Naive thymus-derived CD4-positive, alpha-beta T cell (primary cell): ENCODE measurements around the gene RRP1B. TPM values are rescaled to one million over a fixed set of nuclear protein-coding genes. Genes with fewer than 3 reads are reported as not detected.

Experiments
- ATAC-seq: fragments of 150-1000 bp; cut with Tn5 transposase; 2 replicates; pipeline ENCODE4 v1.10.0; 2021; ENCODE audit warnings: mild to moderate bottlenecking, moderate library complexity
- CTCF ChIA-PET: fragments of 350-600 bp; sonication (Branson Sonifier 250); formaldehyde crosslinking; loops from one replicate; lab custom pipeline; 2021; ENCODE audit warnings: antibody characterized with exemption; lab: Charles Lee
- POLR2A ChIA-PET: fragments of 350-600 bp; sonication (Branson Sonifier 250); formaldehyde crosslinking; loops from one replicate; lab custom pipeline; 2021; ENCODE audit warnings: antibody characterized with exemption, inconsistent platforms; lab: Charles Lee
- DNase-seq, 9 donors: peaks; one replicate each; pipeline versions ENCODE4 v3.0.0 to v3.0.0-alpha.2; 2020 to 2022; ENCODE audit warnings: mixed read lengths in 1 of 9
- H3K27ac ChIP-seq: one replicate; pipeline ENCODE4 v1.7.0; 2013; ENCODE audit warnings: mild to moderate bottlenecking, low read depth, low read length, moderate library complexity
- H3K27me3 ChIP-seq, 2 donors: one replicate each; pipeline ENCODE4 v1.7.0; 2013; ENCODE audit warnings: low read length in 2 of 2, mild to moderate bottlenecking in 2 of 2, moderate library complexity in 2 of 2; ENCODE audit not compliant: control insufficient read depth in 2 of 2, insufficient read depth in 2 of 2
- H3K36me3 ChIP-seq, 3 experiments: 1 replicate in 2 of 3; 2 replicates in 1 of 3; pipeline ENCODE4 v1.7.0; 2013; ENCODE audit warnings: low read length in 3 of 3, mild to moderate bottlenecking in 3 of 3, moderate library complexity in 1 of 3; ENCODE audit not compliant: insufficient read depth in 3 of 3, control insufficient read depth in 2 of 3
- H3K4me1 ChIP-seq, 2 donors: one replicate each; pipeline ENCODE4 v1.7.0; 2013; ENCODE audit warnings: low read length in 2 of 2, mild to moderate bottlenecking in 2 of 2, moderate library complexity in 1 of 2; ENCODE audit not compliant: control insufficient read depth in 2 of 2, insufficient read depth in 2 of 2
- H3K4me3 ChIP-seq: 2 replicates; pipeline ENCODE4 v1.7.0; 2013; ENCODE audit warnings: mild to moderate bottlenecking, low read length
- H3K9me3 ChIP-seq, 3 experiments: 1 replicate in 2 of 3; 2 replicates in 1 of 3; pipeline ENCODE4 v1.7.0; 2013; ENCODE audit warnings: low read length in 3 of 3; ENCODE audit not compliant: control insufficient read depth in 2 of 3
- H3K27ac Mint-ChIP-seq, 9 donors: one replicate each; pipeline ENCODE4 v1.8.0; 2020 to 2022; ENCODE audit warnings: mixed read lengths in 9 of 9, mild to moderate bottlenecking in 8 of 9, moderate library complexity in 5 of 9, inconsistent platforms in 2 of 9
- H3K27me3 Mint-ChIP-seq, 5 donors: one replicate each; pipeline ENCODE4 v1.8.0; 2021 to 2022; ENCODE audit warnings: mixed read lengths in 5 of 5, mild to moderate bottlenecking in 1 of 5
- H3K36me3 Mint-ChIP-seq, 5 donors: one replicate each; pipeline ENCODE4 v1.8.0; 2020 to 2022; ENCODE audit warnings: mixed read lengths in 5 of 5, mild to moderate bottlenecking in 3 of 5, inconsistent platforms in 1 of 5
- H3K4me1 Mint-ChIP-seq, 7 donors: one replicate each; pipeline ENCODE4 v1.8.0; 2020 to 2022; ENCODE audit warnings: mixed read lengths in 7 of 7, mild to moderate bottlenecking in 3 of 7, inconsistent platforms in 1 of 7
- H3K4me3 Mint-ChIP-seq, 10 donors: one replicate each; pipeline ENCODE4 v1.8.0; 2020 to 2022; ENCODE audit warnings: mild to moderate bottlenecking in 10 of 10, mixed read lengths in 10 of 10, moderate library complexity in 6 of 10, inconsistent platforms in 2 of 10
- H3K9me3 Mint-ChIP-seq, 11 donors: one replicate each; pipeline ENCODE4 v1.8.0; 2020 to 2022; ENCODE audit warnings: mixed read lengths in 11 of 11, mild to moderate bottlenecking in 4 of 11, inconsistent platforms in 1 of 11, moderate library complexity in 1 of 11
- intact Hi-C, 2 donors: fragments of 100-400 bp; cut with micrococcal nuclease; formaldehyde crosslinking; loops; one replicate each; pipeline ENCODE4 v1.15.1; 2023
- polyA plus RNA-seq, 2 donors: library from polyadenylated mRNA; unstranded; fragments of 300-500 nt; fragmentation: Illumina TruSeq; gene quantifications; one replicate each; pipeline ENCODE4 v1.2.3, GENCODE V29; 2021
- total RNA-seq, 6 experiments: library from RNA in 5 of 6; stranded (reverse) in 5 of 6; gene quantifications; 1 replicate in 5 of 6; 2 replicates in 1 of 6; pipeline ENCODE4 v1.2.3 and lab custom pipeline; 2021 to 2026

Gene RRP1B
- total and polyA plus RNA-seq, 7 experiments from 2014 or later: 23.9 to 49.3 (median 39.6) TPM

- Histone ChIP-seq H3K27me3 (no peaks in the 10 kb centered on the region), H3K4me1 (no peaks in the 10 kb centered on the region), H3K9me3 (no peaks in the 10 kb centered on the region), H3K27ac (no peak overlapping the region), H3K4me3 (no peak overlapping the region), H3K36me3 (peaks cover 0 to 27% (median 3%) of the 10 kb centered on the region in 3 experiments)
- ATAC-seq (no peak), DNase-seq (no peak)
- Mint-ChIP-seq H3K4me3 (no peak overlapping the region), H3K4me1 (peaks cover 20 to 34% (median 22%) of the 10 kb centered on the region in 7 donors), H3K36me3 (peaks cover 0 to 15% (median 0%) of the 10 kb centered on the region in 5 donors), H3K27me3 (no peaks in the 10 kb centered on the region), H3K9me3 (no peaks in the 10 kb centered on the region), H3K27ac (peak overlapping the region in 1 of 9 donors; percentile 51)
- ChIA-PET POLR2A (no interaction called here), CTCF (interaction anchor here (0.5 kb wide), 1 partner anchor 14 kb away, joined by 3 read pairs; no protein-coding TSS in a partner anchor)
- intact Hi-C loops: no loop called here
These were observed 76.1 kb downstream of the RRP1B start for GRCh38 chr21:43735236-43736091.

GRCh38 chr21:43736224-43736883 lies 77.0 kb downstream of the RRP1B start:
- DNase-seq (no peak), ATAC-seq (no peak)
- Histone ChIP-seq H3K4me1 (no peaks in the 10 kb centered on the region), H3K4me3 (no peak overlapping the region), H3K27ac (no peak overlapping the region), H3K9me3 (no peaks in the 10 kb centered on the region), H3K36me3 (peaks cover 0 to 27% (median 3%) of the 10 kb centered on the region in 3 experiments), H3K27me3 (no peaks in the 10 kb centered on the region)
- peak overlapping the region in 1 of 9 donors; percentile 23 for H3K27ac Mint-ChIP-seq
- peaks cover 0 to 13% (median 0%) of the 10 kb centered on the region in 5 donors for H3K36me3 Mint-ChIP-seq
- CTCF ChIA-PET: interaction anchor here (0.5 kb wide), 1 partner anchor 15 kb away, joined by 3 read pairs; no protein-coding TSS in a partner anchor
- H3K4me1 Mint-ChIP-seq: peaks cover 15 to 34% (median 22%) of the 10 kb centered on the region in 7 donors
- intact Hi-C loops: no loop called here
- no peaks in the 10 kb centered on the region for H3K9me3 Mint-ChIP-seq
- POLR2A ChIA-PET: interaction anchor here (0.6 kb wide), 2 partner anchors 9 to 267 kb away, joined by 3 read pairs; no protein-coding TSS in a partner anchor
- no peak overlapping the region for H3K4me3 Mint-ChIP-seq
- no peaks in the 10 kb centered on the region for H3K27me3 Mint-ChIP-seq

GRCh38 chr21:43737158-43737950 lies 78.0 kb downstream of the RRP1B start:
- Histone ChIP-seq H3K27me3 (no peaks in the 10 kb centered on the region), H3K36me3 (peaks cover 0 to 30% (median 3%) of the 10 kb centered on the region in 3 experiments), H3K4me3 (no peak overlapping the region), H3K27ac (no peak overlapping the region), H3K9me3 (no peaks in the 10 kb centered on the region), H3K4me1 (no peaks in the 10 kb centered on the region)
- H3K27ac Mint-ChIP-seq: no peak overlapping the region
- H3K4me3 Mint-ChIP-seq: no peak overlapping the region
- H3K36me3 Mint-ChIP-seq: peaks cover 0 to 9% (median 0%) of the 10 kb centered on the region in 5 donors
- ATAC-seq: no peak
- peaks cover 5 to 31% (median 19%) of the 10 kb centered on the region in 7 donors for H3K4me1 Mint-ChIP-seq
- H3K9me3 Mint-ChIP-seq: no peaks in the 10 kb centered on the region
- intact Hi-C loops: no loop called here
- CTCF ChIA-PET: no interaction called here
- POLR2A ChIA-PET: interaction anchor here (0.6 kb wide), 1 partner anchor 266 kb away, joined by 3 read pairs; no protein-coding TSS in a partner anchor
- H3K27me3 Mint-ChIP-seq: no peaks in the 10 kb centered on the region
- no peak for DNase-seq

- no peaks in the 10 kb centered on the region for H3K27me3 Mint-ChIP-seq
- H3K27ac ChIP-seq: no peak overlapping the region
- ATAC-seq (peak; percentile 45), DNase-seq (no peak)
- H3K4me3 Mint-ChIP-seq: no peak overlapping the region
- ChIA-PET POLR2A (no interaction called here), CTCF (no interaction called here)
- intact Hi-C loops: no loop called here
- H3K27ac Mint-ChIP-seq: peak overlapping the region in 1 of 9 donors; percentile 71
- H3K9me3 ChIP-seq: no peaks in the 10 kb centered on the region
- no peaks in the 10 kb centered on the region for H3K27me3 ChIP-seq
- peaks cover 0 to 15% (median 2%) of the 10 kb centered on the region in 5 donors for H3K36me3 Mint-ChIP-seq
- no peaks in the 10 kb centered on the region for H3K4me1 ChIP-seq
- H3K4me3 ChIP-seq: no peak overlapping the region
- peaks cover 0 to 11% (median 8%) of the 10 kb centered on the region in 7 donors for H3K4me1 Mint-ChIP-seq
- no peaks in the 10 kb centered on the region for H3K9me3 Mint-ChIP-seq
- H3K36me3 ChIP-seq: peaks cover 0 to 39% (median 3%) of the 10 kb centered on the region in 3 experiments
These were observed 80.5 kb downstream of the RRP1B start for GRCh38 chr21:43739621-43740435.

GRCh38 chr21:43740497-43741156 lies 81.3 kb downstream of the RRP1B start:
- Mint-ChIP-seq H3K36me3 (peaks cover 3 to 23% (median 4%) of the 10 kb centered on the region in 5 donors), H3K4me1 (peaks cover 0 to 9% (median 7%) of the 10 kb centered on the region in 7 donors), H3K4me3 (peak overlapping the region in 2 of 10 donors; percentile 46 to 77), H3K27ac (peak overlapping the region in 6 of 9 donors; percentile 28 to 88 (median 72)), H3K9me3 (no peaks in the 10 kb centered on the region), H3K27me3 (no peaks in the 10 kb centered on the region)
- no peaks in the 10 kb centered on the region for H3K4me1 ChIP-seq
- no peaks in the 10 kb centered on the region for H3K27me3 ChIP-seq
- peak in 1 of 9 donors; percentile 57 for DNase-seq
- no peak overlapping the region for H3K27ac ChIP-seq
- ATAC-seq: peak; percentile 66
- POLR2A ChIA-PET: no interaction called here
- CTCF ChIA-PET: no interaction called here
- H3K4me3 ChIP-seq: no peak overlapping the region
- peaks cover 0 to 40% (median 3%) of the 10 kb centered on the region in 3 experiments for H3K36me3 ChIP-seq
- intact Hi-C loops: no loop called here
- no peaks in the 10 kb centered on the region for H3K9me3 ChIP-seq
